ENCODE measurements around the gene BEGAIN. TPM values are rescaled to one million over a fixed set of nuclear protein-coding genes. Genes with fewer than 3 reads are reported as not detected.
A peak's percentile ranks its signal among the peaks of the same experiment; 100 is the strongest.

Gene BEGAIN
- total RNA-seq, 1 donor from 2014 or later: 5.1 TPM

GRCh38 chr14:100586153-100586402 lies 1.1 kb downstream of the BEGAIN start:
- DNase-seq (ENCODE audit: low spot score in 2 of 2, unreplicated experiment in 2 of 2): no peak
- Mint-ChIP-seq H3K4me3 (peak overlapping the region; percentile 69), H3K9me3 (no peaks in the 10 kb centered on the region), H3K27me3 (ENCODE audit: low read depth) (peaks cover 65% of the 10 kb centered on the region), H3K36me3 (no peaks in the 10 kb centered on the region), H3K4me1 (peaks cover 1% of the 10 kb centered on the region), H3K27ac (no peak overlapping the region)
- no peak for TF ChIP-seq CTCF (IDR thresholded peaks at IDR 0.05; ENCODE audit: unreplicated experiment)

- Mint-ChIP-seq H3K27me3 (ENCODE audit: low read depth) (peaks cover 61% of the 10 kb centered on the region), H3K27ac (no peak overlapping the region), H3K9me3 (no peaks in the 10 kb centered on the region), H3K4me1 (peaks cover 1% of the 10 kb centered on the region), H3K4me3 (peak overlapping the region; percentile 69), H3K36me3 (no peaks in the 10 kb centered on the region)
- no peak for TF ChIP-seq CTCF (IDR thresholded peaks at IDR 0.05; ENCODE audit: unreplicated experiment)
- DNase-seq (ENCODE audit: low spot score in 2 of 2, unreplicated experiment in 2 of 2): no peak
These were observed 1.6 kb downstream of the BEGAIN start for GRCh38 chr14:100585448-100586152.

- Mint-ChIP-seq H3K36me3 (no peaks in the 10 kb centered on the region), H3K4me1 (peaks cover 1% of the 10 kb centered on the region), H3K27me3 (ENCODE audit: low read depth) (peaks cover 48% of the 10 kb centered on the region), H3K4me3 (no peak overlapping the region), H3K27ac (no peak overlapping the region), H3K9me3 (no peaks in the 10 kb centered on the region)
- no peak for DNase-seq (ENCODE audit: low spot score in 2 of 2, unreplicated experiment in 2 of 2)
- TF ChIP-seq CTCF (IDR thresholded peaks at IDR 0.05; ENCODE audit: unreplicated experiment): no peak
These were observed 2.9 kb downstream of the BEGAIN start for GRCh38 chr14:100584056-100585031.

- Mint-ChIP-seq H3K36me3 (no peaks in the 10 kb centered on the region), H3K4me1 (peaks cover 1% of the 10 kb centered on the region), H3K4me3 (no peak overlapping the region), H3K27ac (no peak overlapping the region), H3K27me3 (ENCODE audit: low read depth) (peaks cover 39% of the 10 kb centered on the region), H3K9me3 (no peaks in the 10 kb centered on the region)
- TF ChIP-seq CTCF (IDR thresholded peaks at IDR 0.05; ENCODE audit: unreplicated experiment): no peak
- no peak for DNase-seq (ENCODE audit: low spot score in 2 of 2, unreplicated experiment in 2 of 2)
These were observed 4.0 kb downstream of the BEGAIN start for GRCh38 chr14:100583245-100583644.

- Mint-ChIP-seq H3K27me3 (ENCODE audit: low read depth) (peaks cover 33% of the 10 kb centered on the region), H3K9me3 (no peaks in the 10 kb centered on the region), H3K4me1 (peaks cover 1% of the 10 kb centered on the region), H3K27ac (no peak overlapping the region), H3K36me3 (no peaks in the 10 kb centered on the region), H3K4me3 (no peak overlapping the region)
- no peak for TF ChIP-seq CTCF (IDR thresholded peaks at IDR 0.05; ENCODE audit: unreplicated experiment)
- DNase-seq (ENCODE audit: low spot score in 2 of 2, unreplicated experiment in 2 of 2): no peak
These were observed 4.6 kb downstream of the BEGAIN start for GRCh38 chr14:100582496-100583165.
